ENCODE results near the gene CALD1.

Gene CALD1

DNA sequence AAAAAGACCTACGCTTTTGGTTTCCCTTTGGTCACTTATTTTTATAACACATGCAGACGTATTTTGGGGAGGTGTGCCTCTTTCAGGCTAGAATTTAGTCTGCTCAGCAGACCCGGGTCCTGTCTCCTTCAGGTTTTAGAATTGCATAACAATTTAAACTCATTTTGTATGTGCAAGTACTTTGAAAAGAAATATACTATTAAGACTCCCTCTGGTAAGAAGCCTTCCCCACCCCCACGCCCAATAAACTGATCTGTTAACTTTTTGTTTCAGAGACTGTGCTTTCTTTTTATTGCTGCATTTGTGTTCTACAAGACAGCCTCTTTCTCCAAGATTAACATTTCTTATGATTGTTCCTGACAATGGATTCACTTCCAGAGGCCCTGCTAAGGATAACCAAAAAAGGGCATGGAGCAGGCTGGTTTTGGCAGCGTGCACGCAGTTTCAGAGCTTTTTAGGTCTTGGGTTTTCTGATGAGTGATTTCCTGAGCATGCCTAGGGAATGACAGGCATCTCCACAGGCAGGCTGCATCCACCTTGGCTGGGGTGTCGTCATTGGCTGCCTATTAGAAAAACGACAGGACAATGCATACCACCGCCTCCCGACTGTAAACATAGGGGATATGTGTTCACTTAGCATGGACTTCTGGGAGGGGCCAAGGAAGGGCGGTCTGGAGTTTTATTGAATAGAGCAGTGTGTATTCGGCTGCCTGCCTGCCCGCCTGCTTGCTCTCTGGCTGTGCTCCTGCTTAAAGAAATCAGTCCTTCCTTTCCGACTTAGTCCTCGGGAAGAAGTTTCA, at the start of gene CALD1:
Gene CALD1 (plus strand): TSS at position 694 of the 800 bp plus-strand sequence. CDS start 88,100 bp downstream, outside the sequence.
- DNase-seq (ENCODE audit: low spot score), result no peak

- DNase-seq (ENCODE audit: low spot score), result no peak
These were observed 49.5 kb upstream of the CALD1 start for GRCh38 chr7:134729895-134730294.

- DNase-seq (ENCODE audit: low spot score), result no peak
These were observed 49.0 kb upstream of the CALD1 start for GRCh38 chr7:134730411-134730829.

DNA sequence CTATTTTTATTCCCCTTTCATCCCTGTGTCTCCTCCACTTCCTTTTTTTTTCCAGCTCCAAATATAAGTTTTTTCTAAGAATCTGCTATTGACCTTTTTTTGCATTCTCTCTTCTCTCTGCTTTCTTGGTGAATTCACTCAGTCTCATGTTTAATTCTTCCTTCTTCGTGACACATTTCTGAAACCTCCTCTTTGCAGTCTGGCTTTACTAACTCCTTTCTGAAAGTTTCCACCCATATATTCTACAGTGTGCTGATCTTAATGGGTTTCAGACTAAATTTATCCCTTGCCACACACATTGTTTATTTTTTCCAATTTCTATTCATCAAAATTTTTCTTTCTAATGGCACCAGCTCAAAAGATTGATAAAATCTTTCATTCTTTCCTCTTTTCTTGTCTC, 47.8 kb upstream of the CALD1 start:
- DNase-seq (ENCODE audit: low spot score), result no peak

GRCh38 chr7:134732728-134733127, 46.7 kb upstream of the CALD1 start:
- no peak for DNase-seq (ENCODE audit: low spot score)

GRCh38 chr7:134736381-134736780, 43.1 kb upstream of the CALD1 start:
- no peak for DNase-seq (ENCODE audit: low spot score)

GRCh38 chr7:134737566-134738345, 41.7 kb upstream of the CALD1 start:
- no peak for DNase-seq (ENCODE audit: low spot score)

- DNase-seq (ENCODE audit: low spot score), result no peak
These were observed 40.1 kb upstream of the CALD1 start for GRCh38 chr7:134739362-134739761.

- no peak for DNase-seq (ENCODE audit: low spot score)
These were observed 39.1 kb upstream of the CALD1 start for GRCh38 chr7:134740376-134740775.

DNA sequence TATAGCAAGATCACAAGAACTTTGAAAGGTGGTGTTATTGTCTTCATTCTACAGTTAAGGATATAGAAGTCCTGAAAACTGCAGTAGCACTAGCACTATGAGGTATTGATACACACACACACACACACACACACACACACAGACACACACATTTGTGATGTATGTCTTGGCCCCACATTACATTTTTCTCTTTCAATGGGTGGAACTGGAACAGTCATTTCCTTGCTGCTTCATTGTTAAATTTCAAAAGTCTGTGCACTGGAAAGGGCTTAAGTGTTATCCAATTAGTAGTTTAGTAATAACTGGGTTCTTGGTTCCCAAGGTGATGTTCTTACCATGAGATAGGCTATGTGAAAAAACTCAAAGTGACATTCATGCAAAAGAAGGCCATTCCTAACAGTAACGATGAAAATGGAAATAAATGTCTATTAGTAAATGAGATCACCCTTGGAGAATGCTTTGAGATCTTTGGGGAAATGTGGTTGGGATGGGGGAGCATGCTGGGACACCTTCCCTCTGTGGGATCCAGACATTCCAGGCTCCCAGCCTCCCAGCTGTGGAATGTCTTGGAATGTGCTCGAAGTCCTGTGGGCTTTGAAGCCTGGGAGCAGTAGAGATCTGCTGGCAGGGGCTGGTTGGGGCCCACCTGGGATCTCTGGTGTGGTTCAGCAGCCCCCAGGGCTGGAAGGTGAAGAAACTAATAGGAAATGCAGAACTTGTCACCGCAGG, 37.4 kb upstream of the CALD1 start:
- DNase-seq (ENCODE audit: low spot score), result no peak

- no peak for DNase-seq (ENCODE audit: low spot score)
These were observed 36.6 kb upstream of the CALD1 start for GRCh38 chr7:134742688-134743350.

GRCh38 chr7:134744569-134744968, 34.9 kb upstream of the CALD1 start:
- no peak for DNase-seq (ENCODE audit: low spot score)

- no peak for DNase-seq (ENCODE audit: low spot score)
These were observed 32.1 kb upstream of the CALD1 start for GRCh38 chr7:134747326-134747725.

- peak; percentile 75 for DNase-seq (ENCODE audit: low spot score)
These were observed 29.1 kb upstream of the CALD1 start for GRCh38 chr7:134750083-134751062.

DNA sequence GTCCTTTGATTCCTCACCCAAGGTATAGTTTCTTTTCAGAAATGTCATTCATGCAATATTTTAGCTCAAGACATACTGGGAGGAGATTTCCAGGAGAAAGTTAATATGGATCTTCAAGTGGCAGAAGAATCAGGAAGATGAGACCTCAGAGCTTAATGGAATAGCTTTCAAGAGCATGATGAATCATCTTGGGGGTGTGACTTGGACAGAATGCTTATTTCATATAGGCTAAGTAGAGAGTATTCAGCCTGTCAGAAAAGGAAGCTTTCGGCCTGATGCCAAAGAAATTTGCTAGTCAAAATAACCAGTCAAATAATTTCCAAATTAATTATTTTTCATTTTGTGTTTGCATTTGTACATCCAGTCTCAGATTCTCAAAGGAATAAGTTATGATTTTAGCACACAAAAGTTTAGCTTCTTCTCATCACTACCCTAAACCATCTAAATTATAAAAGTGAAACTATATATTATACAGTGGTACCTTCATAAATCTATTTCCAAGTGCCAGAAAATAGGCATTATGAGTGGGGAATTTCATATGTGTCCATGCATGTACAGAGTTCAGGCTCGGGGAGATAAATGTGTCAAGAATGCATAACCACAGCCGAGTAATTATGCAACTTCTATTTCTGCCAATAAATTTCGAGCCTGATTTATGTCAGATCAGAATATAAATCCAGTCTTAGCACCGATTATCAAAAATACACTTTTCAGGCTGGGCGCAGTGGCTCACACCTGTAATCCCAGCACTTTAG, 27.3 kb upstream of the CALD1 start:
- DNase-seq (ENCODE audit: low spot score), result no peak

GRCh38 chr7:134755422-134756022, 23.9 kb upstream of the CALD1 start:
- peak; percentile 46 for DNase-seq (ENCODE audit: low spot score)

DNA sequence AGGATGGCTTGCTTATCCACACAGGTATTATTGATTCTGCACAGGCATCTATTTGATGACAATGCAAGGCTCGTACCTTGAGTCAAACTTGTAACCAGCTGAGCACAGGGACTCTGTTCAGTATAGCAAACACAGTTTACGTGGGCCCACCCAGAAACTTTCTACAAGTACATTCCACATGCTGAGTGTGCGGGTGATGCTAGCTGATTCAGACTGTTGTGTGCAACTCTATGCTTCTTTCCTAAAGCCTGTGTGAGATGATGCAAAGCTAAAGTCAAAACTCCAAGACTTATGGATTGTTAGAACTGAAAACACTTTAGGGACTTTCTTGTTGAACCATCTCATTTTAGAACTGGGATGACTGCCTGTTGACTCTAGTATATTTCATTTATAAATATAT, 21.5 kb upstream of the CALD1 start:
- no peak for DNase-seq (ENCODE audit: low spot score)

DNA sequence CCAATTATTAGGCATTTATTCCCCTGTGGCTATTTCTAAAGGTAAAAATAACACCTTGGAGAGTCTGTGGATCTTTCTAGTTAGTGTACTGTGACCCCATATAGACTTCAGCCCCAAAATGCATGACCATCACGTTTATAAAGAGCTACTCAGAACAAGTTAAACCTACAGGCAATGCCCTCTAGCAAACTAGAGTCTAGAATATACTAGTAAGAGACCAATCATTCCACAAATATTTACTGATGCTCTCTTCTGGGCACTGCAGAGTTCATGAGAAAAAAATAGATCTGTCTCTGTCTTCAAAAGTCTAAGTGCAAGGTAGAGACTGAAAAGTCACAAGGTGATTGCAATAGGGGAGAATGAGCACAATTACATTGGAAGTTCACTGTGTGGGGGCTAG, 20.5 kb upstream of the CALD1 start:
- DNase-seq (ENCODE audit: low spot score), result no peak

GRCh38 chr7:134761266-134761665, 18.2 kb upstream of the CALD1 start:
- DNase-seq (ENCODE audit: low spot score), result no peak

- no peak for DNase-seq (ENCODE audit: low spot score)
These were observed 15.5 kb upstream of the CALD1 start for GRCh38 chr7:134763960-134764359.

Measured in NAMALWA (cell line).